Epithelial cell of proximal tubule (primary cell): ENCODE results near the gene GPR3. TPM values are rescaled to one million over a fixed set of nuclear protein-coding genes. Genes with fewer than 3 reads are reported as not detected.
"Not testable (repeated sequence)": the region's sequence is repeated elsewhere in the genome, so short reads cannot be mapped to it uniquely, and the experiment has no call there.

Experiments
- DNase-seq: peaks from one replicate; pipeline ENCODE4 v3.0.0-alpha.2; 2011; ENCODE audit warnings: low read depth
- H3K4me3 ChIP-seq: 2 replicates; pipeline ENCODE4 v1.5.1; 2011; ENCODE audit warnings: low read depth, mild to moderate bottlenecking, low read length
- CTCF ChIP-seq: conservative IDR thresholded peaks from 2 replicates; pipeline ENCODE4 v1.5.1; 2012; ENCODE audit warnings: low read depth, mild to moderate bottlenecking, low read length
- total RNA-seq: library from RNA; depleted of rRNA; stranded (reverse); fragments of >200 nt; gene quantifications from 2 replicates; pipeline ENCODE4 v1.2.3, GENCODE V29; 2015

GPR3 gene
- total RNA-seq, 1 donor from 2014 or later, result 3.0 TPM

DNA sequence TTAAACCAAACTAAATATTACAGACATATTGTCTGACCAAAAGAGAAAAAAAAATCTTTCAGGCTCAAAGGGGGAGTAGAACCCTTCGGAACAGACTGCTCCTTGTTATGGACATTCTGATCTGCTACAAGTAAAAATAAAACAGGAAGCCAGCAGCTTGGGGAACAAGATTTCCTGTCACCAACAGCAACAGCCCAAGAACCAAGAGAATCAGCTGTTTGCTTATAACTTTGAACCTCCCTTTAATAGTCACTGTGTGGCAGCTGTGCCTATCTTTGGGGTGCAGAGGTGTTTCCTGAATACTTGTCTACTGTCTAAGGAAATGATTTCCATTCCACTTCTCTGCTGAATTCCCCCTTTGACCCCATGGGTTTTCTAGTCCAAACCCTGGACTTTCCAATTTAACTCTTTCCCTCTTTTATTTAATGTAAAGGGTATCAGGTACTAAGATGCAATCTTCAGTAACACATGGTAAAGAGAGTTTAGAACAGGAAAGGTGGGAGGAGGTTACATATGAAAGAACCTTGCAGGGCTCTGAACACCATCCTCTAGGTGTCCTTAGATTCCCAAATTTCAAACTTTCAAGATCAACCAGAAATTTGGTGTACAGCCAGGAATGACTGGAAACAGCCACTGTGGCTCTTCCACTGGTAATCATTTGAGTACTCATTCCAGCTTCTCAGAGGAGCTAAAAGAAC is 38.6 kb downstream of the GPR3 start:
- no peak for DNase-seq
- H3K4me3 ChIP-seq, result no peak overlapping the region
- no peak for TF ChIP-seq CTCF

DNA sequence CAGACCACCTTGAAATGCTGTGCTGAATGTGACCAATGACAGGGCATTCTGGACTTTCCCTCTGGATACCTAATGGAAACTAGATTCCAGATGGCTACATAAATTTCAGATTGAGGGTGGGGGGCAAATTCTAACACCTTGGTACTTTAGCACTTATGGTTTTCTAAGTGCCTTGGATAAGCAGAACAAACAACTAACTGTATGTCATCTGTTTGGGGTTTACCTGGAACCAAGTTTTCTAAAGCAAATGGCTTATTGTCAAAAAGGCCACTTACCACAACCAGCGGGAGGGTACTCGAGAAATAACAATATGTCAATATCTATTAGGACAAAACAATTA is 39.1 kb downstream of the GPR3 start:
- no peak for DNase-seq
- TF ChIP-seq CTCF, result no peak
- H3K4me3 ChIP-seq, result no peak overlapping the region

DNA sequence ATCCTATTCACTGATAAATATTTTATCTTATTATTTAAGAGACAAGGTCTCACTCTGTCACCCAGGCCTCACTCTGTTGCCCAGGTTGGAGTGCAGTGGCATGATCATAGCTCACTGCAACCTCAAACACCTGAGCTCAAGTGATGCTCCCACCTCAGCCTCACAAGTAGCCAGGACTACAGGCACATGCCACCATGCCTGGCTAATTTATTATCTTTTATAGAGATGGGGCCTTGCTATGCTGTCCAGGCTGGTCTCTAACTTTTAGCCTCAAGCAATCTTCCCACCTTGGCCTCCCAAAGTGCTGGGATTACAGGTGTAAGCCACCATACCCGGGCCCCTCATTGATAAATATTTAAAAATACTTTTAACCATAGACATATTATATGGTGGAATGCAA is 40.3 kb downstream of the GPR3 start:
- DNase-seq, H3K4me3 ChIP-seq: not testable (repeated sequence)

DNA sequence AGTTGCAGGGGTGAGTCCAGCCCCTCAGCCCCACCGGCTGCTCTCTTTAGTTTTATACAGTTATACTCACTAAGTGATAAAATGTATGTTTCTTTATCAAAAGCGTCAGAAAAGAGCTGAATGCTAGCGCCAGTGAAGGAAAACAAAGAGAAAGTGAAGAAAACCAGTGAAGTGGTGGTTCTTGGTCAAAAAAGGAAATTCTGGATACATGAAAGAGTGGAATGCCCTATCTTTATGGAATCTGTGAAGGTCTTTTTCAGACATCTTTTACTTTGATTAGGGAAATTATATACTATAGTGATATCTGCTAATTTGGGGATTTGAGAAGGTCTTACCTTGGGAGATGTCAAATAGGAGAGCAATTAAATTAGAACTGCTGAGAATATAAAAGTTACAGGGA is 41.3 kb downstream of the GPR3 start:
- H3K4me3 ChIP-seq, result no peak overlapping the region
- no peak for TF ChIP-seq CTCF
- DNase-seq, result no peak

DNA sequence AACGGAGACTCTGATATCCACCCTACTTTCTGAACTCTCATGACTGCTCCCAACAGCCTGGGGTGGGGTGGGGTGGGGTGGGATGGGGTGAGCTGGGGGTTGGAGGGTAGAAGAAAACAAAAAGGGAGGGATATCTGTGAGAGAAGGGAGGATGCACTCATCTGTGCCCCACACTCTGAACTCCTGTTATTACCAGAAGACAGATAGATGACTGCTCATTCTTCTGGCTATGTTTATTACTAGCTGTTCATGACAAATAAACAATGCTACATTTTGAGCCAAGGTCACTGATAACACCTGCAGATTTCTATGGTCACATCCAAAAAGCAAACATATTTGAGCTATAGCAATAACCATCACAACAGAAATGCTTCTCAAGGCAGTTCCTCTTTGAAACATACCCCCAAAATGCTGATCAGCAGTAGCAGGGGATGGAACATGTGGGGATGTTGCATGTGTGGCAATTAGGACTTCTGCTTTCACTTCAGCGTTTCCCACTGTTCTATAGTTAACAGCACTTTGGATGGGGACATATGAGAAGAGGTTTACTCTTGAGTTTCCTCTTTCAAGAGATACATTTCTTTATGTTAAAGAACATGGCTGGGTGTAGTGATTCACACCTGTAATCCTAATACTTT is 43.3 kb downstream of the GPR3 start:
- H3K4me3 ChIP-seq, result no peak overlapping the region
- DNase-seq, result no peak
- TF ChIP-seq CTCF, result no peak

DNA sequence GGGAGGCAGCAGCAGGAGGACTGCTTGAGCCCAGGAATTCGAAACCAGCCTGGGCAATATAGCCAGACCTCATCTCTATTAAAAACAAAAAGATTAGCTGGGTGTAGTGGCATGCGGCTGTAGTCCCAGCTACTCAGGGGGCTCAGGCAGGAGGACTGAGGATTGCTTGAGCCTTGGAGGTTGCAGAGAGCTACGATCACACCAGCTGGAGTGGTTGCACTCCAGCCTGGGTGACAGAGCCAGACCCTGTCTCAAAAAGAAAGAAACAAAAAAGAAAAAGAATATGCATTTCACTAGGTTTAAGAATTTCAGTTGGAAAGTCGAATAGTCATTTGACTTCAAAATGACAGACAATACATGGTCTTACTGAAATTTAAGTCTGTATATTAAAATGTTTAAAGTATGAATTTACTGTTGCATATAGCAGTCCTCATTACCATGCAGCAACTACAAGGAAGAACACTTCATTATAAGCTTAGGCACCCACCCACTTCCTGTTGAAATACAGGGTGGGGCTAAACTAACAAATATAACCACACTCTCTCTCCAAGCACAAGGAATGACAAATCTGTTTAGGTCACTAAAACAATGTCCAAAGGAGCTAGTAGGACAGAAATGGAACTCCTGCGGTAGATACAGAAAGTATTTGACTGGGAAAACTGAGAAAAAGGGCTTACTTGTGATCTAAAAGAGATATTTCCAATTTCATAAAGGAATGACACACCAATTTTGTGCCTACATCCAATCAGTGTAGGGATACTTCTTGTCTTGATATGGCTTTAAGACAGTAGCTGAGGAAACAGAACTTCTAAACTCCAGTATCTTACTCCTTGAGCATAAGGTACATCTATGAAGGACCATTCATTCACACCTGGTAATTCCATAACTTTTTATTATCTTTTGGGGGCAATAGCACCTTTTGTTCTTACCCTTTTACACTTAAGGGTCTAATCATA is 44.1 kb downstream of the GPR3 start:
- H3K4me3 ChIP-seq, result no peak overlapping the region
- DNase-seq, result no peak
- TF ChIP-seq CTCF, result no peak

DNA sequence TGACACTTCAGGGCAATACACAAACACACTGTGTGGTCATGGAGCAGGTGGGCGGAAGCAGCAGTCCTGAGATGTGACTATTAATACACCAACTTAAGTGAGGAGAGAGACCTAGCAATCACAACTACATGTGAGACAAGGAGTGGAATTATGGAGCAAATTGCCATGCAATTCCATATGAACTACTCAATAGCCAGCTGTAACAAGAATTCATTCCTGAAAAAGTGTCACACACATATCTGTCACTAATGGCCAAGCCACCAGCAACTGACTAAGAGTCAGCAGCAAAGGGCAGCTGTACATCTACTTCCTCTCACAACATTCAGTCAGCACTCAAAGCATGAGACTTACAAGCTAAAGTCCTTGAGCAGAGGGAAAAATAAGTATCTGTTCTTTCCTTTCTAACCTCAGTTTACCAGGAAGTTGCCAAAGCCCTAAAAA is 46.2 kb downstream of the GPR3 start:
- no peak overlapping the region for H3K4me3 ChIP-seq
- DNase-seq, result no peak
- no peak for TF ChIP-seq CTCF
